NCI-H2227 (cell line): ENCODE results near the gene APOL4.
"Not testable (repeated sequence)": the region's sequence is repeated elsewhere in the genome, so short reads cannot be mapped to it uniquely, and the experiment has no call there.

Source experiments
- DNase-seq: peaks from one replicate; lab custom pipeline; 2025; ENCODE audit not compliant: unreplicated experiment; lab: John Stamatoyannopoulos, UW

APOL4 gene

DNA sequence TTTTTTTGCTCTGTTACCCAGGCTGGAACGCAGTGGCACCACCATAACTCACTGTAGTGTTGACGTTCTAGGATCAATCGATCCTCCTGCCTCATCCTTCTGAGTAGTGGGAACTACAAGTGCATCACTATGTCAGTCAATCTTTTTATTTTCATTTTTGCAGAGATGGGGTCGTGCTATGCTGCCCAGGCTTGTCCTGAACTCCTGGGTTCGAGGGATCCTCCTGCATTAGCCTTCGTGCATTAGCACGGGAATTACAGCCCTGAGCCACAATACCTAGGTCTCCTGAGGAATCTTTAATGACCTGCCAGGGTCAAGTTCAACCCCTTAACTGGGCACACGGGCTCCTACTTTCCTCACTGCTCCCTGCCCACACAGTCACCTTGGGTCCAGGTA lies 45.5 kb downstream of the APOL4 start:
- no peak for DNase-seq

DNA sequence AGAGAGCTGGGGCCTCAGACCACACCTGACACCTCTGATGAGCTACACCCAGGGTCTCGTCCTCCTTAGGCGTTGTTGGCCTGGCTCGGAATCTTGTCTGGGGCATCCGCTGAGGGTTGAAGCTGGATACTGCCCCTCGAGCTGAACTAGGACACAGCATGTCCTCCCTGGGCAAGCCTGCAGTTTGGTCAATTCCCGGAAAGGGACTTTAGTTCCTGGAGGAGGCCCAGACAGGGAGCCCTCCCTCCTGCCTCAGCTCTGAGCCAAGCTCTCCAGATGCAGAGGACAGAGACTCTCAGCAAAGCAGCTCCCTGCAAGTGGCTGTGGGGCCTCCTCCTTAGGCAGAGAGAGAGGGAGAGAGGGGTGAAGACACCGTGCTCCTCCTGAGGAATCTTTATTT lies 45.9 kb downstream of the APOL4 start:
- no peak for DNase-seq

DNA sequence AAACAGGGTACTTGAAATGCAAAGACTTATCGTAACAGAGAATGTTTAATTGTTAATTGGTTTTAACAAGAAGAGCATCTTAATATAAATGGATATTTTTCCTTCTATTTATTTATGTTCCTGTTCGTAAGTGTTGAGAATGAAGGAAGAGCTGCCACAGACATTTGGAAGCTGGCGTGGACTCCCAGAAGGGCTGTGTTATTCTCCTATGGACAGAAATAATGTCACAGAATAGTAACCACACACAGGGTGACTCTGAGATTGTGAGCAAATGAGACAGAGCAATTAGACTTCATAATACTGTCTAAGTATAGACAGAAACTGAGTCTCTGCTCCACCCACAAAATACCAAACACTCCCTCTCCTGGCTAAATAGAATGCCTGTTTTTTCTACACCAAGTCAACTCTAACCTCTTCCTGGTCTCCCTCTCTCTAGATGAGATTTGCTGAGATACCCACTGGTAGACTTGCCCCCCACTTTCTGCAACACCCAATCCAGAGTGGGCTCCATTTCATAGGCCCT lies 47.1 kb downstream of the APOL4 start:
- no peak for DNase-seq

DNA sequence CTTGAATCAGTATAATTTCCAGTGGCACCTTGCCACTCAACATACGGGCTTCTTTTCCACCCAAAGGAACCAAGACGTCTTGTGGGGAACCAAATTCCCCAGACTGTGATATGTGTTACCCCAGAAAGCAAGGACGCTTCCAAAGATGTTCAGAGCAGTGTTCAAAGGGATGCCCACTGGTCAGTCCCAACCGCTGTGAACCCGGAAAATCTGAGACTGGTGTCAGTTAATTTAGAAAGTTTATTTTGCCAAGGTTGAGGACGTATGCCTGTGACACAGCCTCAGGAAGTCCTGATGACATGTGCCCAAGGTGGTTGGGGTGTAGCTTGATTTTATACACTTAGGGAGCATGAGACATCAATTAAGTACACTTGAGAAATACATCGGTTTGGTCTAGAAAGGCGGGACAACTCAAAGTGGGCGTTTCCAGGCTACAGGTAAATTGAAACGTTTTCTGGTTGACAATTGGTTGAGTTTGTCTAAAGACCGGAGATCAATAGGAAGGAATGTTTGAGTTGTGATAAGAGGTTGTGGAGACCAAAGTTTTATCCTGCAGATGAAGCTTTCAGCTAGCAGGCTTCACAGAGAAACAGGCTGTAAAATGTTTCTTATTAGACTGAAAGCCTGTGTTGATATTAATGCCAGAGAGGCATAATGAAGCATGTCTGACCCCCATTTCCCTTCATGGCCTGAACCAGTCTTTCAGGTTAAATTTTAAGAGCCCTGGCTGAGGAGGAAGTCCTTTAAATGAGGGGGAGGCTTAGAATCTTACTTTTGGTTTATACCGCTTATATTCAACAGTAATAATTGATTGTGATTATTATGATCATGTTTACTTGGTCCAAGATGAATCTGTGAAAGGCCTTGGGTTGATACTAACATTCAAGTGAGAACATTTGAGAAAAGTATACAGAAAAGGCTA lies 47.8 kb downstream of the APOL4 start:
- no peak for DNase-seq

DNA sequence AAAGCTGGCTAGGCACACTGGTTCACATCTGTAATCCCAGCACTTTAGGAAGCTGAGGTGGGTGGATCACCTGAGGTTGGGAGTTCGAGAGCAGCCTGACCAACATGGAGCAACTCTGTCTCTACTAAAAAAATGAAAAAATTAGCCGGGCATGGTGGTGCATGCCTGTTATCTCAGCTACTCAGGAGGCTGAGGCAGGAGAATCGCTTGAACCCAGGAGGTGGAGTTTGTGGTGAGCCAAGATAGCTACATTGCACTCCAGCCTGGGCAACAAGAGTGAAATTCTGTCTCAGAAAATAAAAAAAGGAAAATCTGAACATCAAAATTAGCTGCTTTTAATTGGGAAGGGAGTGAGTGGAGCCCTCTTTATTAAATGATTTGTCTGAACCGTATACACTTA lies 48.8 kb downstream of the APOL4 start:
- not testable (repeated sequence) for DNase-seq

DNA sequence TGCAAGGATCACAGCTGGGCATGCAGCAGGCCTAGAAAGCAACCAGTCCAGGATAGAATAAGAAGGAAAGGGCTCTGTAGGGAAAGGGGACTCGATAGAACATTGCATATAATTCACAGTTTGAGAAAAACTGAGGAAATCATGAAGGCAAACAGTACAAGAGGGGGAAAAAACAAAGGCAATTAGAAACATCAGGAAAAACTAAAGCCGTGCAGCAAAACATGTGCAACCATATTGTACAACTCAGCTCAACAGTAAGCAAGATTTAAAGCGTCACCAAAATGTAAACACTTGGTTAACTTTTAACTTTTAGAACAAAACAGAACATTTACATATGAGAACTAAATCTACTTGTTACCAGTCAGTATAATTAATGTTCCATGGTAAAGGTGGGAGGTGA lies 49.5 kb downstream of the APOL4 start:
- DNase-seq = no peak

DNA sequence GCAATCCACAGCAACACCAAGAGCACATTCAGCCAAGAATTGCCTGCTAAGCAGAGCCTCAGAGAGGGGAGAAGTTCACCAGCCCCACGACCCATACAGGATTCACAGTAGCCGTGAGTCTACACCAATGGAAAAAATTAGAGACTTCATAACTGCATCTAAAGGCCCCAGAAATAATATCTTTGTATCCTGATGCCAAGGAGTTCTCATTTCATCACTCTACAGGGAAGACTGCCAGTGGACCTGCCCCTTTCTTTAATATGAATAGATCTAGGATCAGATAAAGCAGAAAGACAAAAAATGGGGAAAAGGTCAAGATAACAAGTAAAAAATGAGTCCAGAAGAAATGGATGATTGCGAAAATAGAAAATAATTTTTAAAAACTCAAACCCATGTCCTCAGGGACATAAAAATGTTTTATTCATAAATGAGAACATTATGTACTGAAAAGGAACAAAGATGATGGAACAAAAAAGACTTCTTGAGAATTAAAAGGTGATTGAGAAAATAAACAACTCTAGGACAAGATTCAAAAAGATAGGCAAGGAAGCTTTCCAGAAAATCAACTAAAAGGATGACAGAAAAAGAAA lies 50.5 kb downstream of the APOL4 start:
- no peak for DNase-seq

DNA sequence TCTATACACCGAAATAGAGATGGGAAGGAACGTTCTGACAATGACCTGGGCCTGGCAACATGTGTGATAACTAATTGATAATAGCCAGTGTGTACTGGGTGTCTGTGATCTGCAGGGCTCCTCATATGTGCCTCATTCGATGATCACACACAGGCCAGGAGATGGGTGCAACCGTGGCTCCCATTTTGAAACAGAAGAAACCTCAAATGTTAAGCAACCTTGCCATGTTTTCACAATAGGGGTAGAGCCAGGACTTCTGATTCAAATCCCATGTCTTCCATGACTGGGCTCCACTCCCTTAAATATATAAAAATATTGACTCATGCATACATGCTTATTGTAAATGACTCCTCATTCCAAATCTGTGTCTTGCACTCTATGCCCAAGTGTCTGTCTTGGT lies 52.2 kb downstream of the APOL4 start:
- DNase-seq = no peak

DNA sequence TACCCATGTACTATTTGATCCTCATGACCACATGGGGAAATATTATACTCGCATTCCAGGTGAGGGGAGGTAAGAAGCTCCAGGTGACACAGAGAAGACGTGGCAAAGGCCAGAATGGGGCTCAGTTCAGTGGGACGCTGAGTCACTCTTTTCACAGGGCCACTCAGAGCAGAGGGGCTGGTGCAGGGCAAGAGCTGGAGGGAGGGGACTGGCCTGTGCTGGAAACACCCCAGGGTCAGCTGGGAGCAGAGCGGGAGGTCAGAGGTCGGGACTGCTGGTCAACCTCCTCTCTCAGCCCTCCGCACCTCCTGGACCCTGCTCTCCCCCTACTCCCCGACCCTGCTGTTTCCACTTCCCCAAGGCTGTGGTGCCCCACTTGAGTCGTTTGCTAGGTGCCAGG lies 53.2 kb downstream of the APOL4 start:
- DNase-seq = no peak

DNA sequence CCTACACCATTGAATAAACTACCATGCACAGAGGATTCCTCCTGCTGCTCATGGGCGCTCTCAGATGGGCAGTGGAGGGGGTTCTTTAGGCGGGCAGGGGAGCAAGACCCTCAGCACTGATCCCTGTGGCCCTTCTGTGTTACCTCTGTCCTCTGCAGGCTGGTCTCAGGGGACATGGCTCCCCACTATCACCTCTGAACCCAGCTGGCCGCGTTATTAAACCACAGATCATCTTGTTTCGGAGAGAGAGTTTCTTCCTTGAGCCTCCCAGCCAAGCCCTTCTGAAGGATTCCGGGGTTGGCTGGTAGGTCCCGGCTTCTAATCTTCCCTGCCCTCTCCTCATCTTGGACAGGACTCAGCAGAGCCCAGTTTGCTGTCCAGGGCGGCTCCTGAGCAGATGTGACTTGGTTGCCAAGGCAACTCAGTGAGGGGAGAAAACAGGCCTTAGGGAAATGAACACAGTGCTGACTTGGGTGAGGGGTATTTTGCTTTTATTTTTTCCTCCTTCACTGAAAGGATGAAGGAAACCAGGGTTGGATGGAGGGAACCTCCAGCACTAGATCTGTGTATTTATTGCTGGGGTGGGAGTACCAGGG lies 54.3 kb downstream of the APOL4 start:
- peak; percentile 23 for DNase-seq

DNA sequence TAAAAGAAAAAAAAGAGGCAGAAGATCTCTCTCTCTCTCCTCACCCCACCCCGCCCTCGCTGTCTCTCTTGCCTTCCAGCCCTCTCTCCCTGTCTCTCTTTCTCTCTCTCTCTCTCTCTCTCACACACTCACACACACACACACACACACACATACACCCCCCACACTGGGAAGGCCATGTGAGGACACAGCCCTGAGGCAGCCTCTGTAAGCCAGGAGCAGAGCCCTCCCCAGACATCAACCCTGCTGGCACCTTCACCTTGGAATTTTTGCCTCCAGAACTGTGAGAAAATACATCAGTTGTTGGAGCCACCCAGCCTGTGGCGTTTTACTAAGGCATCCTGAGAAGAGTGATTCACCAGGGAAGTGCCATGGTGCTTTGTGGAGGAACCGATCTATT lies 55.7 kb downstream of the APOL4 start:
- DNase-seq = peak; percentile 45

DNA sequence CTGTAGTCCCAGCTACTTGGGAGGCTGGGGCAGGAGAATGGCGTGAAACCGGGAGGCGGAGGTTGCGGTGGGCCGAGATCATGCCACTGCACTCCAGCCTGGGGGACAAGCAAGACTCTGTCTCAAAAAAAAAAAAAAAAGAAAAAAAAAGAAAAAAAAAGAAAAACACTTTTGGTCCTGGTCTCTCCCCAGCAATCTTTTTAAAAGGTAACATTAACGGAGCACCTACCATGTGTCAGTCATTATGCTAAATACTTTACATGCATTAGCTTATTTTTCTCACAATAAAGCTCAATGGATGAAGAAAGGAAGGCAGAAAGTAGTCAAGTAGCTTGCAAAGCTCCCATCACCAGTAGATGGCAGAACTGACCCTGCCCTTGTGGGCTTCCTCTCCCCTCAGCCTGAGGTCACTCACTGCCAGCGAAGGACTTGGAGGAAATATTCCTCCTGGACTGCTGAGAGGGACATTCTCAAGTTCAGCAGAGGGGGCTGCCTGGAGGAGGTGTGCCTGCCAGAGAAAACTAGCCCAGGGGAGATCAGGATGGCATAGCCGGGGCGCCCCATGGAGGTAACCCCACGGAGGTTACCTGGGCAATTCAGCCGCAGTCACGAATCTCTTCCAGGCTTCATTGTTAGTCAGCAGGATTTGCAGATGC lies 56.6 kb downstream of the APOL4 start:
- DNase-seq = peak; percentile 54

DNA sequence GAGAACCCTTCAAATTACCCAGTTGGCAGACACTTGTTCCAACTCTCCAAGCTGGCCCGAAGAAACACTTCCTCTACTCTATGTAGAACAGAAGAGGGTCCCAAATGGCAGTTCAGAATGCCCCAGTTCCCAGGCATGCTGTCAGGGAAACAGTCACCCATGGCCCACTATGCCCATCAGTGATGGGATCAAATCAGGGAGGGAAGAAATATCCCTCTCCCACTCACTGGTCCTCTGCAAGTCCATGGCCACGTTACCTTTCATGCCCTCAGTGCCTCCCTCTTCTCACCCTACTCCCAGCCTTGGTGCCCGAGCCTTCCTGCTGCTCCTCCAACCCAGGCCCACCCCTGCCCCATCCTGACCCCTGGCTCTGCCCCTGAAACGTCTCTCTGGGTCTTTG lies 57.7 kb downstream of the APOL4 start:
- no peak for DNase-seq

DNA sequence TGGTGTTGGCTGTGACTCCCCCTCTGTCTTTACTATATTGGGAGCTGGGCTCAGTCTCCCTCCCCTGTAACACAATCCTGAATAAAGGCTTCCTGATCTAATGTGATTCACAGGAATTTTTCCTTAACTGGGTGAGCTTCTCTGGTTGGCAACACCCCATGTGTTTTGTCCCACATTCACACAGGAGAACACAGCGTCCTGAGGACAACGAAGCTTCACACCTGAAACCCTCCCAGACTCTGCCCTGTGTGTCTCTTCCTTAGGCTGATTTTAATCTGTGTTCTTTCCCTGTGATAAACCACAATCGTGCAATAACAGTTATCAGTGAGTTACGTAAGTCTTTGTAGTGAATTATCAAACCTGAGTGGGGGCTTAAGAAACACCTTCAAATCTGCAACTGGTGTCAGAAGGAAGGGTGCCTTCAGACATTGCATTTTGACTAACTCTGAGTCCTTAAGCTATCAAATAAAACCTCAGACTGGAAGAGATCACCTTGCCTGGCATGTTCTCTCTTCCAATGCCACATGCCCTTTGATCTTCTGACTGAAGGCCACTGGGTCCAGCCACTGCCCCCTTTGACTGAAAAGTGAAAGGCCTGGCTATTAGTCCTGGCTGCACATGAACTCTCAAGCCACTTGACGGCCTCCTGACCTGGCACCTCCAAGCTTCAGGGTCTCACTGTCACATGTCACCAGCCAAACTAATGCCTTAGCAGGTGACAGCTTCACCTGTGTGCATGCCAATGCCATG lies 58.4 kb downstream of the APOL4 start:
- DNase-seq = no peak

DNA sequence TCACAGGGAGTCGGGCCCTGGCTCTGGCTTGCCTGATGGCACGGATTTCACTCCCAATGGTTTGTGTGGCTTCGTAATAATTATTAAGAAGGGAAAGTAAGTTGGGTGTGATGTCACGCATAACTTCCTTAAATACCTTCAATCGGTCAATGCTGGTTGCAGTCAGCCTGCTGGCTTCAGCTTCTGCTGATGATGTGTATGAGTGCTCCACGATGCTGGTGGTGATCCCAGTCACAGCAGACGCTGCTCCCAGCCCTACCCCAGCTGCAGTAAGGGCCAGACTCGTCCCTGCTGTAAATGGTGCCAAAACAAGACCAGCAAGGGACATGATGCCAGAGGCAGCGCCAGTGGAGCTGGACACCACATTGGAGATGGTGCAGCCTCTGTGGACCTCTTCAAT lies 60.1 kb downstream of the APOL4 start:
- no peak for DNase-seq
